Natural killer cell (primary cell): Measurements from ENCODE around the gene CDSN. TPM values are rescaled to one million over a fixed set of nuclear protein-coding genes. Genes with fewer than 3 reads are reported as not detected.

Source experiments
- ATAC-seq, 3 donors: fragments of 150-1000 bp in 2 of 3; fragments of 200-7000 bp in 1 of 3; cut with Tn5 transposase; 1 replicate in 1 of 3; 2 replicates in 2 of 3; pipeline ENCODE4 v1.10.0; 2021; ENCODE audit warnings: mild to moderate bottlenecking in 2 of 3, moderate library complexity in 2 of 3
- DNase-seq, 2 donors: peaks; one replicate each; pipeline versions ENCODE4 v3.0.0 to v3.0.0-alpha.2; 2013 to 2021; ENCODE audit warnings: mixed read lengths in 1 of 2
- H3K27ac ChIP-seq: one replicate; pipeline ENCODE4 v1.5.1; 2013; ENCODE audit warnings: mild to moderate bottlenecking, low read length
- H3K27me3 ChIP-seq: one replicate; pipeline ENCODE4 v1.6.1; 2013; ENCODE audit warnings: low read length; ENCODE audit not compliant: control insufficient read depth, insufficient read depth
- H3K36me3 ChIP-seq: one replicate; pipeline ENCODE4 v1.6.1; 2013; ENCODE audit warnings: low read length; ENCODE audit not compliant: control insufficient read depth, insufficient read depth
- H3K4me1 ChIP-seq: one replicate; pipeline ENCODE4 v1.6.1; 2013; ENCODE audit warnings: low read length; ENCODE audit not compliant: control insufficient read depth, insufficient read depth
- H3K4me3 ChIP-seq: one replicate; pipeline ENCODE4 v1.5.1; 2013; ENCODE audit warnings: low read length
- H3K9me3 ChIP-seq: one replicate; pipeline ENCODE4 v1.6.1; 2013; ENCODE audit warnings: low read length; ENCODE audit not compliant: control insufficient read depth, insufficient read depth
- H3K27ac Mint-ChIP-seq, 2 donors: one replicate each; pipeline ENCODE4 v1.8.0; 2022; ENCODE audit warnings: mild to moderate bottlenecking in 2 of 2, mixed read lengths in 2 of 2, moderate library complexity in 1 of 2
- H3K27me3 Mint-ChIP-seq, 2 donors: one replicate each; pipeline ENCODE4 v1.8.0; 2022; ENCODE audit warnings: low read depth in 2 of 2, mixed read lengths in 2 of 2
- H3K36me3 Mint-ChIP-seq: one replicate; pipeline ENCODE4 v1.8.0; 2022; ENCODE audit warnings: mixed read lengths
- H3K4me1 Mint-ChIP-seq, 2 donors: one replicate each; pipeline ENCODE4 v1.8.0; 2022; ENCODE audit warnings: mixed read lengths in 2 of 2
- H3K4me3 Mint-ChIP-seq: one replicate; pipeline ENCODE4 v1.8.0; 2022; ENCODE audit warnings: mild to moderate bottlenecking, moderate library complexity, mixed read lengths
- H3K9me3 Mint-ChIP-seq, 2 donors: one replicate each; pipeline ENCODE4 v1.8.0; 2022; ENCODE audit warnings: mixed read lengths in 2 of 2
- WGBS: methylation state at CpG from one replicate; pipeline ENCODE4 v1.1.7; 2013; ENCODE audit warnings: missing lambda C conversion rate; ENCODE audit not compliant: insufficient coverage; 5-methylcytosine and 5-hydroxymethylcytosine counted together
- intact Hi-C: fragments of 100-400 bp; cut with micrococcal nuclease; formaldehyde crosslinking; loops from one replicate; pipeline ENCODE4 v1.14.2; 2022
- total RNA-seq, 4 donors: library from RNA; stranded (reverse); fragments of 120-200 nt in 1 of 4; gene quantifications; one replicate each; pipeline versions ENCODE4 v1.2.3 to v1.2.4, GENCODE V29; 2013 to 2022
- TF ChIP-seq, protein P1 (sequence below): fragments of 200-600 bp; IDR thresholded peaks from one replicate; pipeline ENCODE4 v1.8.0; 2022; ENCODE audit warnings: antibody characterized with exemption

The CDSN gene
- total RNA-seq, 3 donors from 2014 or later (not counting 1 experiment from before 2014, with no cell fraction given): not detected

DNA sequence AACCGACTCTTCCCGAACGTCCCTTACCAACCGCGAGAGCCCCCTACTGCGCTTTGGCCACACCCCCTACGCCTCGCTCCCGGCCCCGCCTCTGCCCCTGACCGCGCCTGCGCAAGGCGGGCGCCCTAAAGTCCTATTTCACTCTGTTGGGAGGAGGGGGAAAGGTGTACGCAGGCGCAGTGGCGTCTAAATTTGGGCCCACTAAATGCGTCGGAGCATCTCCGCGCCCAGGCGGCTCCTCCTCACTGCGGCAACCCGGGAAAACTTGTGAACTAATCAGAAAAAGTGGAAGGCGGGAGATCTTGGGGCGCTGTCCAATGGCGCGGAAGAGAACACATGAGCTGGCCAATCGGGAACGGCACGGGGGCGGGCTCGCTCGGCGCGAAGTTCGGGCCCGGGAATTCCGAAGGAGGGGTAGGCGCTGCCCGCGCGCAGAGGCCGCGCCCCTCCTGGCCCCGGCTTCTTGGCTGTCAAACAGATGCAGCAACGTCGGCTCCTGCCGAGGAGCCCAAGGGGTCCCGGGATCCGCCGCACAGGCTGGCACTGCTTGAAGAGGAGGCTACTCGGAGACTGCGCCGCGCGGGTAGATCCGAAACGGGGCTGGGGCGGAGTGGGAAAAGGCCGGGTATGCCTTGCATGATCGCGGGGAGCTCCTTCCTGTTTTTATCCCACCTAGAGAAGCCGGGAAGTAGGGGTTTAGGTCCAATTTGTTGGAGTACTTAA, 38.1 kb upstream of the CDSN start, which contains the start of gene TCF19:
Gene TCF19 (plus strand): TSS at position 450 of the 723 bp plus-strand sequence. CDS start 881 bp downstream, outside the sequence.
- H3K4me1 ChIP-seq: peaks cover 20% of the 10 kb centered on the region
- peak within 1 kb of the TSS; percentile 77 for H3K4me3 ChIP-seq
- Mint-ChIP-seq H3K9me3 (no peaks in the 10 kb centered on the region), H3K27ac (peak within 1 kb of the TSS; percentile 85 to 87), H3K4me3 (peak within 1 kb of the TSS; percentile 98), H3K4me1 (peaks cover 25 to 26% of the 10 kb centered on the region in 2 donors), H3K27me3 (no peaks in the 10 kb centered on the region), H3K36me3 (no peaks in the 10 kb centered on the region)
- intact Hi-C loops: loop anchor here (2.0 kb wide), 1 partner anchor 38 kb away; no protein-coding TSS in a partner anchor
- peak within 1 kb of the TSS; percentile 65 for H3K27ac ChIP-seq
- no peaks in the 10 kb centered on the region for H3K27me3 ChIP-seq
- DNase-seq (peak; percentile 94 to 100), ATAC-seq (peak; percentile 90 to 96 (median 93))
- H3K36me3 ChIP-seq: peaks cover 2% of the 10 kb centered on the region
- under 1% methylated on average over 65 of the region's 65 CpGs for WGBS
- H3K9me3 ChIP-seq: no peaks in the 10 kb centered on the region
- TF ChIP-seq, protein P1, sequence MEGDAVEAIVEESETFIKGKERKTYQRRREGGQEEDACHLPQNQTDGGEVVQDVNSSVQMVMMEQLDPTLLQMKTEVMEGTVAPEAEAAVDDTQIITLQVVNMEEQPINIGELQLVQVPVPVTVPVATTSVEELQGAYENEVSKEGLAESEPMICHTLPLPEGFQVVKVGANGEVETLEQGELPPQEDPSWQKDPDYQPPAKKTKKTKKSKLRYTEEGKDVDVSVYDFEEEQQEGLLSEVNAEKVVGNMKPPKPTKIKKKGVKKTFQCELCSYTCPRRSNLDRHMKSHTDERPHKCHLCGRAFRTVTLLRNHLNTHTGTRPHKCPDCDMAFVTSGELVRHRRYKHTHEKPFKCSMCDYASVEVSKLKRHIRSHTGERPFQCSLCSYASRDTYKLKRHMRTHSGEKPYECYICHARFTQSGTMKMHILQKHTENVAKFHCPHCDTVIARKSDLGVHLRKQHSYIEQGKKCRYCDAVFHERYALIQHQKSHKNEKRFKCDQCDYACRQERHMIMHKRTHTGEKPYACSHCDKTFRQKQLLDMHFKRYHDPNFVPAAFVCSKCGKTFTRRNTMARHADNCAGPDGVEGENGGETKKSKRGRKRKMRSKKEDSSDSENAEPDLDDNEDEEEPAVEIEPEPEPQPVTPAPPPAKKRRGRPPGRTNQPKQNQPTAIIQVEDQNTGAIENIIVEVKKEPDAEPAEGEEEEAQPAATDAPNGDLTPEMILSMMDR: no peak

DNA sequence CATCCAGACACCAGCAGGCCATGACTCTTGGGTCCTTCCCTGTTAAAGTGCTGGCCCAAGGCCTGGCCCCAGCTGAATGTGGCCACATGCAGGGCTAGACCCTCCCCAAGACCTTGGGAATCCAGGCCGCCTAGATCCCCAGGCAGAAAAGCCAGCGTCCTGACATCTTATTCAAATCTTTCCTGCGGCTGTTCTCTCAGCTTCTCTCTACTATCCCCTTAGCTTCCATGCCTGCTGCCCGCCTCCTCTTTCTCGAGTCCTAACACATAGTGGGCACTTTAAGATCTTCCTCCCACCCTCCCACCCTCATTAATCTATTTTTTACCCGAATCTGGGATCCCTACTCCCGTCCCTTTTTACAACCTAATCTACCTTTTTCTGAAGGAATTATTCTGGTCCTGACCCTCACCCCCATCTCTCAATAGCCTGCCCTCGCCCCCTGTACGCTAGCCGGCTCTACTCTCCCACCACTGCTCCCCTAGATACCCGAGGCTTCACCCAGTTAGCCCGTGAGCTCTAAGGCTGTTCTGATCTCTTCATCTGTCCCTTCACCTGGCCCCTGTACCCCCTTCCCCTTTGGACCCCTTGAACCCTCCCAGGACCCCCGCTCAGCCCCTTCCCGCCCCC, 37.4 kb upstream of the CDSN start, which contains the start of gene CCHCR1:
Gene CCHCR1 (minus strand): TSS at position 290 of the 627 bp plus-strand sequence. CDS start 202 bp downstream, at position 88.
- ATAC-seq (peak in 2 of 3 donors; percentile 7 to 18), DNase-seq (no peak)
- Mint-ChIP-seq H3K27me3 (no peaks in the 10 kb centered on the region), H3K4me3 (peak within 1 kb of the TSS; percentile 98), H3K27ac (peak within 1 kb of the TSS; percentile 85 to 87), H3K36me3 (no peaks in the 10 kb centered on the region), H3K9me3 (no peaks in the 10 kb centered on the region), H3K4me1 (peaks cover 25 to 26% of the 10 kb centered on the region in 2 donors)
- 15% methylated on average over 14 of the region's 14 CpGs for WGBS
- peaks cover 20% of the 10 kb centered on the region for H3K4me1 ChIP-seq
- H3K9me3 ChIP-seq: no peaks in the 10 kb centered on the region
- peaks cover 2% of the 10 kb centered on the region for H3K36me3 ChIP-seq
- H3K27me3 ChIP-seq: no peaks in the 10 kb centered on the region
- TF ChIP-seq, protein P1: no peak
- intact Hi-C loops: loop anchor here (2.0 kb wide), 1 partner anchor 39 kb away; no protein-coding TSS in a partner anchor
- H3K27ac ChIP-seq: peak within 1 kb of the TSS; percentile 65
- H3K4me3 ChIP-seq: peak within 1 kb of the TSS; percentile 77

DNA sequence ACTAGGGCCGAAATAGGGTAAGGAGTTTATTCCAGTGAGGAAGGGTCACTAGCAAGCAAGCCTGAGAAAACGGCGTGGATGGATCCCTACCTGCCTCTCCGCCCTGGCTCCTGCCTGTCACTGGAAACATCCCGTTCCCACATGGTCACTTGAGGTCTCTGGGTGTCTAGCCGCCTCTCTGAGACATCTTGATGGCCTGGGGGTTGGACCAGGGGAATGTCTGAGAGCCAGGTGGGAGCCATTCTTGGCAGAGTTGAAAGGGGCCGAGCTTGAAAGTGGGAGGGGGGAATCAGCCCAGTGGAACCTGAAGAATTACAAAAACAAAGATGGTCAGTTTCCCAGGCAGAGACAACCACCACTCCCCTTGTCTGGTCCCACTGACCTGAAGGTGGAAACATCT, 36.4 kb upstream of the CDSN start:
- Histone ChIP-seq H3K27me3 (no peaks in the 10 kb centered on the region), H3K9me3 (no peaks in the 10 kb centered on the region), H3K36me3 (peaks cover 2% of the 10 kb centered on the region), H3K4me1 (peaks cover 20% of the 10 kb centered on the region), H3K4me3 (no peak overlapping the region), H3K27ac (no peak overlapping the region)
- ATAC-seq: no peak
- Mint-ChIP-seq H3K4me3 (no peak overlapping the region), H3K27me3 (no peaks in the 10 kb centered on the region), H3K27ac (no peak overlapping the region), H3K9me3 (no peaks in the 10 kb centered on the region), H3K4me1 (peaks cover 25 to 26% of the 10 kb centered on the region in 2 donors), H3K36me3 (no peaks in the 10 kb centered on the region)
- WGBS: 98% methylated on average over 7 of the region's 7 CpGs
- intact Hi-C loops: no loop called here
- DNase-seq: no peak
- TF ChIP-seq, protein P1: no peak
